HEK293 (cell line): Measurements from ENCODE around the gene MTARC2.

Source experiments
- CTCF ChIA-PET: fragments of 350-600 bp; formaldehyde crosslinking; extraction: SDS; loops from one replicate; lab custom pipeline; 2021; ENCODE audit warnings: antibody characterized with exemption; lab: Yijun Ruan, JAX
- POLR2A ChIA-PET: fragments of 300-600 bp; formaldehyde crosslinking; extraction: SDS; loops from one replicate; lab custom pipeline; 2020; ENCODE audit warnings: antibody characterized with exemption, inconsistent platforms; lab: Yijun Ruan, JAX
- H3K27ac ChIP-seq: fragments of 200-500 bp; sonication (Bioruptor generic); 2 replicates; pipeline ENCODE4 v1.5.1; 2014; ENCODE audit warnings: low read depth, low read length, control low read depth, inconsistent platforms; ENCODE audit errors: extremely low read depth
- H3K36me3 ChIP-seq, 2 experiments: fragments of 200-500 bp in 1 of 2; sonication (Bioruptor generic) in 1 of 2; 1 replicate in 1 of 2; 2 replicates in 1 of 2; pipeline ENCODE4 v1.5.1; 2014 to 2017; ENCODE audit warnings: inconsistent platforms in 2 of 2, low read length in 2 of 2; ENCODE audit not compliant: control insufficient read depth in 2 of 2, insufficient read depth in 1 of 2
- H3K4me1 ChIP-seq: fragments of 200-500 bp; sonication (Bioruptor generic); 2 replicates; pipeline ENCODE4 v1.5.1; 2014; ENCODE audit warnings: mild to moderate bottlenecking, low read length, inconsistent platforms; ENCODE audit not compliant: control insufficient read depth, insufficient read depth
- H3K4me3 ChIP-seq: 2 replicates; pipeline ENCODE4 v1.5.1; 2011; ENCODE audit warnings: low read depth, mild to moderate bottlenecking, control low read depth, low read length, moderate library complexity
- H3K9me3 ChIP-seq: fragments of 200-500 bp; sonication (Bioruptor generic); 2 replicates; pipeline ENCODE4 v1.5.1; 2014; ENCODE audit warnings: low read depth, low read length, inconsistent platforms; ENCODE audit not compliant: control insufficient read depth, insufficient read depth
- GLIS1 ChIP-seq: fragments of 450-650 bp; formaldehyde crosslinking; IDR thresholded peaks from 2 replicates; pipeline ENCODE4 v1.5.1; 2016; ENCODE audit warnings: missing biosample characterization, missing genetic modification characterization
- HIC1 ChIP-seq: fragments of 450-650 bp; formaldehyde crosslinking; IDR thresholded peaks from 2 replicates; pipeline ENCODE4 v1.5.1; 2016; ENCODE audit warnings: missing biosample characterization, missing genetic modification characterization
- PRDM6 ChIP-seq: fragments of 450-650 bp; formaldehyde crosslinking; IDR thresholded peaks from 2 replicates; pipeline ENCODE4 v1.5.1; 2017; ENCODE audit warnings: missing biosample characterization, missing genetic modification characterization
- SCRT1 ChIP-seq: fragments of 450-650 bp; formaldehyde crosslinking; IDR thresholded peaks from 2 replicates; pipeline ENCODE4 v1.5.1; 2016; ENCODE audit warnings: missing biosample characterization, missing genetic modification characterization, borderline replicate concordance
- SCRT2 ChIP-seq: fragments of 450-650 bp; formaldehyde crosslinking; IDR thresholded peaks from 2 replicates; pipeline ENCODE4 v1.5.1; 2016; ENCODE audit warnings: missing biosample characterization, missing genetic modification characterization
- TRIM28 ChIP-seq: IDR thresholded peaks from 2 replicates; pipeline ENCODE4 v1.6.1; 2011; ENCODE audit warnings: low read length, control low read depth, borderline replicate concordance
- ZBTB26 ChIP-seq: fragments of 450-650 bp; formaldehyde crosslinking; optimal IDR thresholded peaks from 2 replicates; pipeline ENCODE3; 2016; ENCODE audit warnings: missing biosample characterization, mild to moderate bottlenecking, missing genetic modification characterization
- ZIC2 ChIP-seq: fragments of 450-650 bp; formaldehyde crosslinking; IDR thresholded peaks from 2 replicates; pipeline ENCODE4 v1.5.1; 2016; ENCODE audit warnings: missing biosample characterization, missing genetic modification characterization
- ZNF148 ChIP-seq: fragments of 450-650 bp; formaldehyde crosslinking; IDR thresholded peaks from 2 replicates; pipeline ENCODE4 v1.5.0; 2017; ENCODE audit warnings: missing biosample characterization, missing genetic modification characterization, borderline replicate concordance
- ZNF2 ChIP-seq: fragments of 450-650 bp; formaldehyde crosslinking; IDR thresholded peaks from 2 replicates; pipeline ENCODE4 v1.5.1; 2016; ENCODE audit warnings: missing biosample characterization, missing genetic modification characterization
- ZNF341 ChIP-seq: fragments of 450-650 bp; formaldehyde crosslinking; IDR thresholded peaks from 2 replicates; pipeline ENCODE4; 2016; ENCODE audit warnings: low read depth, missing biosample characterization, missing genetic modification characterization
- ZNF560 ChIP-seq: fragments of 450-650 bp; formaldehyde crosslinking; IDR thresholded peaks from 2 replicates; pipeline ENCODE4 v1.5.1; 2017; ENCODE audit warnings: missing biosample characterization, missing genetic modification characterization, borderline replicate concordance
- ZNF571 ChIP-seq: fragments of 450-650 bp; formaldehyde crosslinking; IDR thresholded peaks from 2 replicates; pipeline ENCODE4 v1.5.0; 2017; ENCODE audit warnings: missing biosample characterization, missing genetic modification characterization
- ZNF660 ChIP-seq: fragments of 450-650 bp; IDR thresholded peaks from 2 replicates; pipeline ENCODE4 v1.5.1; 2018; ENCODE audit warnings: missing biosample characterization, mild to moderate bottlenecking, missing genetic modification characterization
- ZNF664 ChIP-seq: fragments of 450-650 bp; formaldehyde crosslinking; IDR thresholded peaks from 2 replicates; pipeline ENCODE4 v1.5.1; 2016; ENCODE audit warnings: missing biosample characterization, missing genetic modification characterization
- ZNF692 ChIP-seq: fragments of 450-650 bp; formaldehyde crosslinking; IDR thresholded peaks from 2 replicates; pipeline ENCODE4 v1.5.1; 2016; ENCODE audit warnings: missing biosample characterization, missing genetic modification characterization

MTARC2 gene

GRCh38 chr1:220698607-220699016 is 49.5 kb upstream of the MTARC2 start (continued):
- no peak for TF ChIP-seq HIC1 (tag by site-specific recombination)

GRCh38 chr1:220699044-220699443 is 49.1 kb upstream of the MTARC2 start:
- peak; percentile 28; the same call in 1 of the 2 replicates for TF ChIP-seq ZIC2 (tag by site-specific recombination)
- no peak for TF ChIP-seq ZNF2 (tag by site-specific recombination)
- TF ChIP-seq ZNF660: no peak
- no peak for TF ChIP-seq ZNF560 (tag by site-specific recombination)
- no peak for TF ChIP-seq ZNF571 (tag by site-specific recombination)
- POLR2A ChIA-PET: no interaction called here
- Histone ChIP-seq H3K27ac (no peak overlapping the region), H3K36me3 (peaks cover 0 to 18% of the 10 kb centered on the region in 2 experiments; a peak in 1 of 3 replicates), H3K9me3 (no peaks in the 10 kb centered on the region), H3K4me3 (no peak overlapping the region), H3K4me1 (no peaks in the 10 kb centered on the region)
- CTCF ChIA-PET: interaction anchor here (0.9 to 1.0 kb wide), 2 partner anchors 19 to 77 kb away, joined by 3 read pairs; no protein-coding TSS in a partner anchor

- peak; percentile 45 for TF ChIP-seq SCRT2 (tag by site-specific recombination)
- no peak for TF ChIP-seq TRIM28
- peak; percentile 51; the same call in 1 of the 2 replicates for TF ChIP-seq SCRT1 (tag by site-specific recombination)
- POLR2A ChIA-PET: no interaction called here
These were observed 47.5 kb upstream of the MTARC2 start for GRCh38 chr1:220700556-220701179.

GRCh38 chr1:220701974-220702373 is 46.1 kb upstream of the MTARC2 start:
- peaks cover 0 to 12% of the 10 kb centered on the region in 2 experiments; a peak in 1 of 3 replicates for H3K36me3 ChIP-seq
- no peak overlapping the region for H3K4me3 ChIP-seq
- TF ChIP-seq ZNF692 (tag by site-specific recombination) (no peak), PRDM6 (tag by site-specific recombination) (no peak), ZBTB26 (tag by site-specific recombination) (no peak), ZNF664 (no peak), GLIS1 (tag by site-specific recombination) (no peak), ZNF341 (no peak), ZNF148 (tag by site-specific recombination) (no peak)
- H3K9me3 ChIP-seq: no peaks in the 10 kb centered on the region
- ChIA-PET CTCF (interaction anchor here (0.6 to 1.8 kb wide), 6 partner anchors 14 to 421 kb away, joined by 3 to 7 read pairs (median 4); no protein-coding TSS in a partner anchor), POLR2A (no interaction called here)
- H3K27ac ChIP-seq: no peak overlapping the region
- H3K4me1 ChIP-seq: no peaks in the 10 kb centered on the region

More at GRCh38 chr1:220700556-220701179, 47.5 kb upstream of the MTARC2 start:
- CTCF ChIA-PET: interaction anchor here (0.6 to 0.7 kb wide), 3 partner anchors 51 to 1045 kb away, joined by 3 to 7 read pairs (median 5); no protein-coding TSS in a partner anchor
- Histone ChIP-seq H3K9me3 (no peaks in the 10 kb centered on the region), H3K4me1 (no peaks in the 10 kb centered on the region), H3K27ac (no peak overlapping the region), H3K36me3 (peaks cover 0 to 18% of the 10 kb centered on the region in 2 experiments; a peak in 1 of 3 replicates), H3K4me3 (no peak overlapping the region)
